Measurements from ENCODE around the gene RUBCN. TPM values are rescaled to one million over a fixed set of nuclear protein-coding genes. Genes with fewer than 3 reads are reported as not detected.
"Not testable (repeated sequence)": the region's sequence is repeated elsewhere in the genome, so short reads cannot be mapped to it uniquely, and the experiment has no call there.

Gene RUBCN
- total RNA-seq, 1 experiment from 2014 or later, result 14.9 TPM

DNA sequence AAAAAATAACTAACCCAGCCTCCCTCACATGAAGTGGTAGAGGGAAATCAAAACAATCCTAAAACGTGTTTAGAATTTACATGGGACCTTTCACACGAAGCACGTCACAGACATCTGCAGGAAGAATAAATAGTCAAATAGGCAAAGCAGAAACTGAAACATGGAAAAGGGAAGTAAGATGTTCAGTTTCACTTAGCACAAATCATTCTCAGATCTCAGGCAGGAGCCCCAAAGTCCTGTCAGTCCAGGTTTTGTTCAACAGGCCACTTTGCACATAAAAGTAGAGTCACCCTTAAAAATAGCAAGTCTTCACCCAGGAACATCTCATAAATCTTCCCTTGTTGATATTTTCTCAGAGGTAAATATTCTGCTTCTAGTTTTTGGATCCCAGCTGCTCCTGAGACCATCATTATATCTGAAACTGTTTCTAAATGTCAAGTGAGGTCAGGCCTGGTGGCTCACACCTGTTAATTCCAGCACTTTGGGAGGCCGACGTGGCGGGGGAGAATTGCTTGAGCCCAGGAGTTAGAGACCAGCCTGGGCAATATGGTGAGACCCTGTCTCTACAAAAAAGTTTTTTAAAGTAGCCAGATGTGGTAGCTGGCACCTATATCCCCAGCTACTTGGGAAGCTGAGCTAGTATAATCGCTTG lies 1.9 kb downstream of the RUBCN start:
- no peak for DNase-seq (ENCODE audit: low spot score)

DNA sequence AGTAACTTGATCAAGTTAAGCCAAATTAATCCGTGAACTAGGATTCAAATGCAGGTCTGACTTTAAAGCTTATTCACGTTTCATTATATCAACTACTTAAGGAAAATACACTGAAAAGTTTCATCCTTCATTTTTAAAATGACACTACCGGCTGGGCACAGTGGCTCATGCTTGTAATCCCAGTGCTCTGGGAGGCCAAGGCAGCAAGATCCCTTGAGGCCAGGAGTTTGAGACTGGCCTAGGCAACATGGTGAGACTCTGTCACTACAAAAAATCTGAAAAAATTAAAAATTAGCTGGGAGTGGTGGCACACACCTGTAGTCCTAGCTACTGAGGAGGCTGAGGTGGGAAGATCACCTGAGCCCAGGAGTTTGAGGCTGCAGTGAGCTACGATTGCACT lies 3.7 kb downstream of the RUBCN start:
- no peak for DNase-seq (ENCODE audit: low spot score)

DNA sequence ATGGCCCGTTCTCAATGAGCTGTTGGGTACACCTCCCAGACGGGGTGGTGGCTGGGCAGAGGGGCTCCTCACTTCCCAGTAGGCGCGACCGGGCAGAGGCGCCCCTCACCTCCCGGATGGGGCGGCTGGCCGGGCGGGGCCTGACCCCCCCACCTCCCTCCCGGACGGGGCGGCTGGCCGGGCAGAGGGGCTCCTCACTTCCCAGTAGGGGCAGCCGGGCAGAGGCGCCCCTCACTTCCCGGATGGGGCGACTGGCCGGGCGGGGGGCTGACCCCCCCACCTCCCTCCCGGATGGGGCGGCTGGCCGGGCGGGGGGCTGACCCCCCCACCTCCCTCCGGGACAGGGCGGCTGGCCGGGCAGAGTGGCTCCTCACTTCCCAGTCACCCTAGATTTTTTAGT lies 5.2 kb downstream of the RUBCN start:
- not testable (repeated sequence) for DNase-seq (ENCODE audit: low spot score)

DNA sequence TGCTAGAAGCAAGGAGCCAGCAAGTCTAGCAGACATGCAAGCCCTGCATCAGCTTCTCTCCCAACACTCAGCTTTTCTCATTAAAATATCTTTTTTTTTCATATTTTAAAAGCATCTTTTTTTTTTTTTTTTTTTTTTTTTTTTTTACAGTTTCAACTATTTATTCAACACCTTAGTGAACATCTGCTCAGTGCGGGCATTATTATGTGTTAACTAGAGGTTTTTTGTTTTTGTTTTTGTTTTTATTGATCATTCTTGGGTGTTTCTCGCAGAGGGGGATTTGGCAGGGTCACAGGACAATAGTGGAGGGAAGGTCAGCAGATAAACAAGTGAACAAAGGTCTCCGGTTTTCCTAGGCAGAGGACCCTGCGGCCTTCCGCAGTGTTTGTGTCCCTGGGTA lies 5.9 kb downstream of the RUBCN start:
- not testable (repeated sequence) for DNase-seq (ENCODE audit: low spot score)

DNA sequence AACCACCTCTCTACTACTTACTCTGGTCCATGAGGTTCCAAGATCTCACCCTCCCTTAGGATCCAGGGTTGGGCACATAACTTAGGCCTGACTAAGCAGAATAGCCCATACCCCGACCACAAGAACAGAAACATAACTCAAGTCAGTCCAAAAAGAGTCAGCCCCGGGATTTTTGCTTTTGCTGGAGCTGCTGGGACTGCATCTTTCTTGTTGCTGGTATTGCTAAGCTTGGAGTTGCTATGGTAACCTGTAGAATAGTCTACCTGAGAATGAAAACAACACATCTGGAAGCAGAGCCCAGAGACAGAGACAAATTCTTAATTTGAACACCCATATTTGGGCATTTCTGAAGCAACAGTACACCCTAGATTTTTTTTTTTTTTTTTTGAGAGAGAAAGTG lies 6.5 kb downstream of the RUBCN start:
- no peak for DNase-seq (ENCODE audit: low spot score)

GRCh38 chr3:197728487-197728886 lies 8.2 kb downstream of the RUBCN start:
- no peak for DNase-seq (ENCODE audit: low spot score)

GRCh38 chr3:197727878-197728277 lies 8.8 kb downstream of the RUBCN start:
- not testable (repeated sequence) for DNase-seq (ENCODE audit: low spot score)

DNA sequence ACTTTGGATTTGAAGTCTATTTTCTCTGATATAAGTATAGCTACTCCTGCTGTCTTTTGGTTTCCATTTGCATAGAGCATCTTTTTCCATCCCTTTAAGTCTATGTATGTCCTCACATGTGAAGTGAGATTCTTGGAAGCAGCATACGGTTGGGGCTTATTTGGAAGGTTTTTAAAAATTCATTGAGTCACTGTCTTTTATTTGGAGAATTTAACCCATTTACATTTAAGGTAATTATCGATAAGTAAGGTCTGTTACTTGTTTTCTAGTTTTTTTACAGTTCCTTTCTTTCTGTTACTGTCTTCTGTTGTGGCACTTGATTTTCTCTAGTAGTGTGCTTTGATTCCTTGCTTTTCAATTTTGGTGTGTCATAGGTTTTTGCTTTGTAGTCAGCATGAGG lies 14.0 kb downstream of the RUBCN start:
- no peak for DNase-seq (ENCODE audit: low spot score)

GRCh38 chr3:197720694-197721093 lies 16.0 kb downstream of the RUBCN start:
- DNase-seq (ENCODE audit: low spot score), result no peak

DNA sequence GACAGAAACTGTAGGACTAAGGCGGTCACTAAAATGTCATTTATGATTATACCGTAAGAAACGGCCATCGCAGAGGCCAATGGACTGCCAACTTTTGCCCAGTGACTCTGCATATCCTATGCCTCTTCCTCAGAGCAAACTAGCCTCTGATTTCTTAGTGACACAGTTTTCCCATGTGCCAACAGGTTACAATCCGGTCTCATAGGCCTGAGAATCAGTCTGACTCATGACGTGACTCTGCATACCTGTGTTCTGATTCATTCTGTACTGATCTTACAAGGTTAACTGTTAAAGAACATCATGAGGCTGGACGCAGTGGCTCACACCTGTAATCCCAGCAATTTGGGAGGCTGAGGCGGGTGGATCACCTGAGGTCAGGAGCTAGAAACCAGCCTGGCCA lies 17.8 kb downstream of the RUBCN start:
- peak; percentile 80 for DNase-seq (ENCODE audit: low spot score)

GRCh38 chr3:197714251-197714650 lies 22.5 kb downstream of the RUBCN start:
- DNase-seq (ENCODE audit: low spot score), result no peak

DNA sequence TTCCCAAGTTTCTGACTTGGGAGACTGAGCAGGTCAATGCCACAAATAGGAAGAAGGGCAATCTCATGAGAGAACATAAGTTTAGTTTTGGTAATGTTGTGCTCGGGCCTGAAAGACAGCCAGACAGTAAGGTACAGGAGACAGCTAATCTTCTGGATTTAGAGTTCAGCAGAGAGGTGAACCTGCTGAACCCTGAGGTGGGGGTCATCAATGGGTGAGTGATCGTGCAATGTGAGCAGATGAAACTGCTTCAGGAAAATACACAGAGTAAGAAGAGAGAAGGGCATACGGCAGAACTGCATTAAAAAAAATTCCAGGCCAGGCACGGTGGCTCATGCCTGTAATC lies 23.3 kb downstream of the RUBCN start:
- no peak for DNase-seq (ENCODE audit: low spot score)

- peak; percentile 87 for DNase-seq (ENCODE audit: low spot score)
These were observed 24.6 kb downstream of the RUBCN start for GRCh38 chr3:197711973-197712707.

- not testable (repeated sequence) for DNase-seq (ENCODE audit: low spot score)
These were observed 25.7 kb downstream of the RUBCN start for GRCh38 chr3:197710965-197711364.

DNA sequence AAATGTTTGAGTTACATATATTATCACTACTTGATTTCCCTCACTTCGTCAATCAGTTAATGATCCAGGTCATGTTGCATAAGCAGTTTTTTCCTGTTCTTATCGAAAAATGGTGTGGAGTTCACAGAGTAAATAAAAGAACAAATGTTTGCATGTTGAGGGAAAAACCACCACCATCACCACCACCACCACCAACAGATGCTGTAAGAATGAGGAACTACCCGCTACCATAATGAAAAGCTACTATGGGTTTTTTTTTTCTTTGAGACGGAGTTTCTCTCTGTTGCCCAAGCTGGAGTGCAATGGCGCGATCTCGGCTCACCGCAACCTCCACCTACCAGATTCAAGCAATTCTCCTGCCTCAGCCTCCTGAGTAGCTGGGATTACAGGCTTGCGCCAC lies 27.6 kb downstream of the RUBCN start:
- no peak for DNase-seq (ENCODE audit: low spot score)

DNA sequence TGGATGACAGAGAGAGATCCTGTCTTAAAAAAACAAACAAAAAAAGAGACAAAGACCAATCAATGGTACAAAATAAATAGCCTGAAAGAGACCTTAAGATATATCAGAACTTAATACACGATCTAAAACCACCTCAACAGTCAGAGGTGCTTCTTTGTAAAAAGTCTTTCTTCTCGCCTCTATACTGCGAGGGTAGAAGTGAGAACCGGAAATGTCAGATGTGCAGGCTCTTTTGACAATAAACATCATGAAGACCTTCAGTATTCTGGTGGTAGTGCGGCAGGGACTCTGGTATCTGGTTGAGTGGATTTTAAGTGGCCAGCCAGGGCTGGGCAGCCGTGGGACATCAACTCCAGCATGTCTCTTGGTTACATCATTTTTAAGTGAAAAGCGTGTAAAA lies 30.0 kb downstream of the RUBCN start:
- no peak for DNase-seq (ENCODE audit: low spot score)

- no peak for DNase-seq (ENCODE audit: low spot score)
These were observed 34.9 kb downstream of the RUBCN start for GRCh38 chr3:197701841-197702240.

DNA sequence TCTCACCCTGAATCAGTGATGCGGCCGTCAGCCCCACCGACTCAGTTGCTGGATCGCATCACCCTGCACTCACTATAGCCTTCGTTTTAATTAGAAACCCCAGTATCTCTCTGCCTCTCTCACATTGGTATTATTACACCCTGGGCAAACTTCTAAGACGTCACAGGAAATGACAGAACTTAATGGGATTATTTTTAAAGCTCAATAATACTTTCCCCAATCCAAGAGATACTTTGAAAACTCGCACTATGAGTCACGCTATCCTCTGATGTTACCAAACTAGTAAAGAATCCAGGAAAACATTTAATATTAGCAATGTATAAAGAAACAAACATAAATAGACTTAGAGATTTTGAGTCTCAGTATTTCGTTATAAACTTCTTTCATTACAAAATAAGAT lies 36.6 kb downstream of the RUBCN start:
- no peak for DNase-seq (ENCODE audit: low spot score)

GRCh38 chr3:197697355-197697754 lies 39.3 kb downstream of the RUBCN start:
- DNase-seq (ENCODE audit: low spot score), result no peak

GRCh38 chr3:197694251-197694650 lies 42.5 kb downstream of the RUBCN start:
- DNase-seq (ENCODE audit: low spot score), result no peak

DNA sequence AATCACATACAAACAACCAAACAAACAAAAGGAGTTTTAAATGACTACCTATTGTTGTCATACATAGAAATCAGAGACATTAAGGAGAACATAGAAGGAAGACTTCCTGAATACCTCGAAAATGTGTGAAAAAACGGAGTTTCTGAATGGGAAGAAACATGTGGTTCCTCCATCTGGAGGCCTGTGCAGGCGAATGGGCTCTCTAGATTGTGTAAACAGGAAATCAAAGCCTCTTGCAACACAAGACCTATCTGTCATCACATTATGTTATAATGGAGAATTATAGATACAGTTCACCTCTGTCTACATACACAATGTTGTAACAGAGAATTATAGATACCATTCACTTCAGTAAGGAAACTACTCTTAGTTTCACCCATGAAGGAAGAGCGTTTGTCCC lies 44.1 kb downstream of the RUBCN start:
- DNase-seq (ENCODE audit: low spot score), result no peak

- DNase-seq (ENCODE audit: low spot score), result no peak
These were observed 46.0 kb downstream of the RUBCN start for GRCh38 chr3:197690754-197691153.

DNA sequence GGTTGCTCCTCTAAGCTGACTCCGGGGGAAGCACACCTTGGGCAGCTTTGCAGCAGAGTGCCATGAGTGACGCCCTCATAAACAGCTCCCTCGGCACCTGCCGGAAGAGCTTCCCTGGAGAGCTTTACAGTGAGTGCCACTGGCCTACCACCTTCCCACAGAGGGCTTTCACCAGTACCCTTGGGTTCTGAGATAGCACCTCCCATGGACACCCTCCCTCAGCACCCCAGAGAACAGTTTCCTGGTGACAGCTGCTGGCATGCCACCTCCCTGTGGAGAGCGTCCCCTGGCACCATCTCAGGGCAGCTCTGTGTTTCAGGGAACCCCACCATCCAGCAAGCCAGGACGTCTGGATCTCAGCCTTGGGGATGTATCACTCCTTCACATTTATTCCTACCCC lies 49.1 kb downstream of the RUBCN start:
- DNase-seq (ENCODE audit: low spot score), result no peak

DNA sequence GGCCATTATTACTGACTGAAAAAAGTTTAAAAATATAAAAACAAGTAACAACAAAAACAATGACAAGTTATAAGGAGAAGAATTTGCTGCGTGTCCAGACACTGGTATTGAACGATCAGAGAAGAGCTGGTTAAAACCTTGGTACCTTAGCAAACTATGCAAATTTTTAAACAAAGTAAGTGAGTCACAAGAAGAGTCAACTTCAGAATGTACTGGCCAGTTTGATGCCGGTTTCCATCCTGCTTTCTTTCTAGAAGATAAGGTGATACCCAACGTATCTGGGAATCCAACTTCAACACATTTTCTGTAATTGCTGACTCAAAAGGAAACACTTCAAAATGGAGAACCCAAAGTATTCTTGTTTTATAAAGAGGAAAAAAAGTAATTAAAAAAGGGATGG lies 49.8 kb downstream of the RUBCN start:
- no peak for DNase-seq (ENCODE audit: low spot score)

Measured in HT-29 (cell line).